Subcutaneous abdominal adipose tissue (tissue), 5 donors: ENCODE results near the gene ATF5.
"Not testable (repeated sequence)": the region's sequence is repeated elsewhere in the genome, so short reads cannot be mapped to it uniquely, and the experiment has no call there.

Source experiments
- H3K27ac ChIP-seq: one replicate; pipeline ENCODE4 v1.7.0; 2013; ENCODE audit warnings: low read depth, mild to moderate bottlenecking, inconsistent platforms, low read length, moderate library complexity
- H3K27me3 ChIP-seq, 5 donors: one replicate each; pipeline ENCODE4 v1.7.0; 2013; ENCODE audit warnings: low read length in 5 of 5, inconsistent platforms in 1 of 5; ENCODE audit not compliant: control insufficient read depth in 5 of 5, insufficient read depth in 4 of 5
- H3K36me3 ChIP-seq, 5 donors: one replicate each; pipeline ENCODE4 v1.7.0; 2013; ENCODE audit warnings: low read length in 5 of 5; ENCODE audit not compliant: control insufficient read depth in 5 of 5, insufficient read depth in 5 of 5
- H3K4me1 ChIP-seq, 5 donors: one replicate each; pipeline ENCODE4 v1.7.0; 2013; ENCODE audit warnings: low read length in 5 of 5, mild to moderate bottlenecking in 3 of 5, moderate library complexity in 1 of 5; ENCODE audit not compliant: control insufficient read depth in 5 of 5, insufficient read depth in 5 of 5
- H3K4me3 ChIP-seq, 5 donors: one replicate each; pipeline ENCODE4 v1.7.0; 2013; ENCODE audit warnings: low read length in 5 of 5, low read depth in 1 of 5
- H3K9ac ChIP-seq, 5 donors: one replicate each; pipeline ENCODE4 v1.7.0; 2013; ENCODE audit warnings: low read length in 5 of 5, mild to moderate bottlenecking in 4 of 5, moderate library complexity in 3 of 5
- H3K9me3 ChIP-seq, 5 donors: one replicate each; pipeline ENCODE4 v1.7.0; 2013; ENCODE audit warnings: low read length in 5 of 5; ENCODE audit not compliant: control insufficient read depth in 5 of 5
- donor health status: healthy.
- donor health status: healthy.
- donor health status: healthy.
- donor health status: healthy.
- donor health status: healthy.

ATF5 gene

GRCh38 chr19:49954092-49954829, 25.3 kb downstream of the ATF5 start:
- Histone ChIP-seq H3K4me1 (peaks cover 0 to 27% (median 20%) of the 10 kb centered on the region in 5 donors), H3K4me3 (peak overlapping the region in 1 of 5 donors; percentile 19), H3K9me3 (no peaks in the 10 kb centered on the region), H3K36me3 (peaks cover 0 to 10% (median 0%) of the 10 kb centered on the region in 5 donors), H3K9ac (no peak overlapping the region), H3K27me3 (peaks cover 0 to 39% (median 15%) of the 10 kb centered on the region in 5 donors), H3K27ac (no peak overlapping the region)

GRCh38 chr19:49954933-49955332, 25.9 kb downstream of the ATF5 start:
- Histone ChIP-seq H3K4me1 (peaks cover 0 to 27% (median 20%) of the 10 kb centered on the region in 5 donors), H3K36me3 (peaks cover 0 to 9% (median 0%) of the 10 kb centered on the region in 5 donors), H3K4me3 (no peak overlapping the region), H3K27me3 (peaks cover 0 to 37% (median 13%) of the 10 kb centered on the region in 5 donors), H3K27ac (no peak overlapping the region), H3K9ac (no peak overlapping the region), H3K9me3 (no peaks in the 10 kb centered on the region)

- H3K9me3 ChIP-seq: no peaks in the 10 kb centered on the region
- peaks cover 0 to 27% (median 20%) of the 10 kb centered on the region in 5 donors for H3K4me1 ChIP-seq
- peaks cover 0 to under 1% (median 0%) of the 10 kb centered on the region in 5 donors for H3K36me3 ChIP-seq
- no peak overlapping the region for H3K27ac ChIP-seq
- no peak overlapping the region for H3K4me3 ChIP-seq
- peaks cover 0 to 34% (median 11%) of the 10 kb centered on the region in 5 donors for H3K27me3 ChIP-seq
- no peak overlapping the region for H3K9ac ChIP-seq
Observed at GRCh38 chr19:49956115-49956495, 27.1 kb downstream of the ATF5 start.

- Histone ChIP-seq H3K27ac (no peak overlapping the region), H3K4me3 (no peak overlapping the region), H3K36me3 (no peaks in the 10 kb centered on the region), H3K27me3 (peaks cover 0 to 27% (median 11%) of the 10 kb centered on the region in 5 donors), H3K9ac (no peak overlapping the region), H3K4me1 (peaks cover 1 to 31% (median 20%) of the 10 kb centered on the region in 5 donors), H3K9me3 (no peaks in the 10 kb centered on the region)
Observed at GRCh38 chr19:49957262-49957915, 28.4 kb downstream of the ATF5 start.

DNA sequence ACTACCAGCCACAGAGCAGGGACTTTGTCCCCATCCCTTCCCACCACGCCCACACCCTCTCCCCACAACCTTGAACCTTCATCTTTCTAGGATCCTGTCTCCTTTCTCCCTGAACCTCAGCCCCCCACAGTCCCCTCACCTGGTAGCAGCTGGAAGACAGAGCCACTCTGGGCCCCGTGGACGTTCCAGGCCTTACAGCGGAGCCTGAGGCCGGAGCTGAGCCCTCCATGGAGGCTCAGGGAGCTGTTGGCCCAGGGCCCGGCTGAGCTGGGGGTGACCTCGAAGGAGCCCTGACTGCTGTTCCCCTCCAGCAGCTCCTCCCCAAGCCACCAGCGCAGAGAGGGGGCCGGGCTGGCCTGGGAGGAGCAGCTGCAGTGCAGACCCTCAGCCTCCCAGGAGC, 29.1 kb downstream of the ATF5 start:
- not testable (repeated sequence) for H3K4me3 ChIP-seq, H3K27ac ChIP-seq, H3K9ac ChIP-seq, H3K36me3 ChIP-seq, H3K9me3 ChIP-seq
- Histone ChIP-seq H3K27me3 (peaks cover 0 to 27% (median 11%) of the 10 kb centered on the region in 5 donors), H3K4me1 (peaks cover 1 to 31% (median 17%) of the 10 kb centered on the region in 5 donors)

GRCh38 chr19:49958596-49958995, 29.6 kb downstream of the ATF5 start:
- not testable (repeated sequence) for H3K36me3 ChIP-seq, H3K9ac ChIP-seq, H3K27ac ChIP-seq, H3K9me3 ChIP-seq, H3K4me3 ChIP-seq
- peaks cover 0 to 27% (median 11%) of the 10 kb centered on the region in 5 donors for H3K27me3 ChIP-seq
- H3K4me1 ChIP-seq: peaks cover 1 to 31% (median 16%) of the 10 kb centered on the region in 5 donors

- peaks cover 0 to 20% (median 5%) of the 10 kb centered on the region in 5 donors for H3K4me1 ChIP-seq
- H3K36me3 ChIP-seq, H3K9ac ChIP-seq, H3K9me3 ChIP-seq, H3K27ac ChIP-seq, H3K4me3 ChIP-seq: not testable (repeated sequence)
- H3K27me3 ChIP-seq: peaks cover 0 to 19% (median 3%) of the 10 kb centered on the region in 5 donors
Observed at GRCh38 chr19:49959892-49960291, 30.9 kb downstream of the ATF5 start.

- H3K4me3 ChIP-seq, H3K27ac ChIP-seq, H3K9ac ChIP-seq, H3K9me3 ChIP-seq, H3K36me3 ChIP-seq: not testable (repeated sequence)
- Histone ChIP-seq H3K27me3 (peaks cover 2 to 11% (median 3%) of the 10 kb centered on the region in 5 donors), H3K4me1 (peaks cover 0 to 15% (median 1%) of the 10 kb centered on the region in 5 donors)
Observed at GRCh38 chr19:49960980-49961379, 32.0 kb downstream of the ATF5 start, which contains the start of gene SIGLEC11. Gene SIGLEC11, minus strand, starts transcription at chr19:49961172. Its CDS starts 91 bp downstream, at chr19:49961081.

DNA sequence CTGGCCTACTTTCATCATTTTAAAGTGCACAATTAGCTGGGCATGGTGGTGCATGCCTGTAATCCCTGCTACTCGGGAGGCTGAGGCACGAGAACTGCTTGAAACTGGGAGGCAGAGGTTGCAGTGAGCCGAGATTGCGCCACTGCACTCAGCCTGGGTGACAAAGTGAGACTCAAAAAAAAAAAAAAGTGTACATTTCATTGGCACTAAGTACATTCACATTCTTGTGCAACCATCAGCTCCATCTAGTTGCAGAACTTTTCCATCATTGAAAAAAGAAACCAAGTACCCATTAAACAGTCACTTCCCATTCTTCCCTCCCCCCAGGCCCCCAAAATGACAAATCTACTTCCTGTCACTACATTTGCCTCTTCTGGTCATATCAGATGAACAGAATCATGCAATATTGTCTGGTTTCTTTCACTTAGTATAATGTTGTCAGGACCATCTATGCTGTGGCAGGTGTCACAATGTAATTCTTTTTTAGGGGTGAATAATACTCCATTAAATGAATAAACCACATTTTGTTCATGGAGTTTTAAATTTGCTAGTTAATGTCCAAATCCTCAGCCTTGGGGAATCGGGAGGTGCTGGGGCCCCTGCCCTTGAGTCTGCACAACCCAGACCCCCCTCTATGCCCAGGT, 39.4 kb downstream of the ATF5 start:
- no peak overlapping the region for H3K27ac ChIP-seq
- H3K36me3 ChIP-seq: peaks cover 0 to 2% (median 0%) of the 10 kb centered on the region in 5 donors
- peaks cover 0 to 2% (median 0%) of the 10 kb centered on the region in 5 donors for H3K9me3 ChIP-seq
- H3K9ac ChIP-seq: no peak overlapping the region
- H3K27me3 ChIP-seq: peaks cover 5 to 12% (median 9%) of the 10 kb centered on the region in 5 donors
- H3K4me1 ChIP-seq: peaks cover 2 to 24% (median 6%) of the 10 kb centered on the region in 5 donors
- H3K4me3 ChIP-seq: no peak overlapping the region
